Measurements from ENCODE around the gene WNT3. TPM values are rescaled to one million over a fixed set of nuclear protein-coding genes. Genes with fewer than 3 reads are reported as not detected.

WNT3 gene
- total RNA-seq, 4 donors from 2014 or later: 0.46 to 0.90 TPM; not detected in 2

GRCh38 chr17:46733837-46734475 lies 84.5 kb downstream of the WNT3 start:
- Histone ChIP-seq H3K27ac (no peak overlapping the region), H3K36me3 (no peaks in the 10 kb centered on the region), H3K4me3 (no peak overlapping the region), H3K27me3 (no peaks in the 10 kb centered on the region), H3K4me1 (no peaks in the 10 kb centered on the region), H3K9me3 (no peaks in the 10 kb centered on the region)
- intact Hi-C loops (cut with DNase I; ENCODE audit: low total_unique reads): no loop called here
- DNase-seq: no peak
- TF ChIP-seq POLR2A (IDR thresholded peaks at IDR 0.05) (no peak), CTCF (IDR thresholded peaks at IDR 0.05) (no peak)

GRCh38 chr17:46732754-46733398 lies 85.6 kb downstream of the WNT3 start:
- H3K4me3 ChIP-seq: no peak overlapping the region
- DNase-seq: no peak
- no peaks in the 10 kb centered on the region for H3K9me3 ChIP-seq
- no peaks in the 10 kb centered on the region for H3K4me1 ChIP-seq
- no peak overlapping the region for H3K27ac ChIP-seq
- intact Hi-C loops (cut with DNase I; ENCODE audit: low total_unique reads): no loop called here
- no peaks in the 10 kb centered on the region for H3K27me3 ChIP-seq
- no peaks in the 10 kb centered on the region for H3K36me3 ChIP-seq
- TF ChIP-seq CTCF (IDR thresholded peaks at IDR 0.05) (no peak), POLR2A (IDR thresholded peaks at IDR 0.05) (no peak)

- DNase-seq: no peak
- Histone ChIP-seq H3K4me3 (no peak overlapping the region), H3K4me1 (no peaks in the 10 kb centered on the region), H3K27me3 (no peaks in the 10 kb centered on the region), H3K27ac (no peak overlapping the region), H3K36me3 (no peaks in the 10 kb centered on the region), H3K9me3 (no peaks in the 10 kb centered on the region)
- intact Hi-C loops (cut with DNase I; ENCODE audit: low total_unique reads): no loop called here
- TF ChIP-seq POLR2A (IDR thresholded peaks at IDR 0.05) (no peak), CTCF (IDR thresholded peaks at IDR 0.05) (no peak)
Observed at GRCh38 chr17:46732160-46732559, 86.3 kb downstream of the WNT3 start.

- intact Hi-C loops (cut with DNase I; ENCODE audit: low total_unique reads): no loop called here
- H3K36me3 ChIP-seq: no peaks in the 10 kb centered on the region
- no peak overlapping the region for H3K27ac ChIP-seq
- H3K4me1 ChIP-seq: no peaks in the 10 kb centered on the region
- no peak for DNase-seq
- H3K4me3 ChIP-seq: no peak overlapping the region
- H3K27me3 ChIP-seq: no peaks in the 10 kb centered on the region
- H3K9me3 ChIP-seq: no peaks in the 10 kb centered on the region
- TF ChIP-seq POLR2A (IDR thresholded peaks at IDR 0.05): no peak
- TF ChIP-seq CTCF (IDR thresholded peaks at IDR 0.05): no peak
Observed at GRCh38 chr17:46730679-46731078, 87.8 kb downstream of the WNT3 start.

DNA sequence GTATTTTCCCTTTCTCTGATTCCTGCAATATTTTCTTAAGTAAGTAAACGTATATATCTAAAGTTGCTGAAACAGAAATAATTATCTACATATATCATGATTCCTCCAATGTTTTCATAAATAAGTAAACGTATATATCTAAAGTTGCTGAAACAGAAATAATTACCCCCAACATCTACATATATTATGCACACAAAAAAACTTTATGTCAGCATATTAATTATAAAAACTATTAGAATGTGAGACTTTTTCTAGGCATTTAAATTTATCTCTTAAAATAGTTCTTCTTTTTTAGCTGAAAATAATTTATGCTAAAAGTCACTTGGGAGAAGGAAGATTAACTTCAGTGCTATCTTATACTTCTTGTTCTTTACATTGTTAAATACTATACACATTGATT lies 88.5 kb downstream of the WNT3 start:
- Histone ChIP-seq H3K27me3 (no peaks in the 10 kb centered on the region), H3K36me3 (no peaks in the 10 kb centered on the region), H3K4me1 (no peaks in the 10 kb centered on the region), H3K4me3 (no peak overlapping the region), H3K9me3 (no peaks in the 10 kb centered on the region), H3K27ac (no peak overlapping the region)
- intact Hi-C loops (cut with DNase I; ENCODE audit: low total_unique reads): no loop called here
- TF ChIP-seq POLR2A (IDR thresholded peaks at IDR 0.05): no peak
- TF ChIP-seq CTCF (IDR thresholded peaks at IDR 0.05): no peak
- no peak for DNase-seq

Measured in uterus (tissue), 4 donors.